Suprapubic skin (tissue), 4 donors: Measurements from ENCODE around the gene ACAT2. TPM values are rescaled to one million over a fixed set of nuclear protein-coding genes. Genes with fewer than 3 reads are reported as not detected.

Experiments
- DNase-seq, 2 donors: peaks; one replicate each; pipeline ENCODE4 v3.0.0-alpha.2; 2019; ENCODE audit warnings: low spot score in 2 of 2
- H3K27ac ChIP-seq: fragments of 200-600 bp; sonication (generic); one replicate; pipeline ENCODE4 v1.5.1; 2019
- H3K27me3 ChIP-seq: fragments of 200-600 bp; sonication (generic); one replicate; pipeline ENCODE4 v1.5.1; 2019
- H3K36me3 ChIP-seq: fragments of 200-600 bp; sonication (generic); one replicate; pipeline ENCODE4 v1.5.1; 2019
- H3K4me1 ChIP-seq: fragments of 200-600 bp; sonication (generic); one replicate; pipeline ENCODE4 v1.5.1; 2019
- H3K4me3 ChIP-seq: fragments of 200-600 bp; sonication (generic); one replicate; pipeline ENCODE4 v1.5.1; 2019; ENCODE audit warnings: mild to moderate bottlenecking
- H3K9me3 ChIP-seq: fragments of 200-600 bp; sonication (generic); one replicate; pipeline ENCODE4 v1.5.1; 2019
- CTCF ChIP-seq, 2 donors: fragments of 200-600 bp in 1 of 2; fragments of 450-650 bp in 1 of 2; sonication (generic) in 1 of 2; IDR thresholded peaks; one replicate each; pipeline ENCODE4 v1.5.1; 2016 to 2019; ENCODE audit warnings: antibody characterized with exemption in 2 of 2, mild to moderate bottlenecking in 1 of 2, moderate library complexity in 1 of 2
- EP300 ChIP-seq: sonication (generic); formaldehyde crosslinking; IDR thresholded peaks from one replicate; pipeline ENCODE4 v1.6.1; 2017; ENCODE audit warnings: antibody characterized with exemption
- POLR2A ChIP-seq, 2 donors: fragments of 450-650 bp; IDR thresholded peaks; one replicate each; pipeline ENCODE4 v1.6.1; 2017; ENCODE audit warnings: antibody characterized with exemption in 2 of 2, mild to moderate bottlenecking in 2 of 2, moderate library complexity in 2 of 2
- POLR2AphosphoS5 ChIP-seq, 3 donors: sonication (generic); formaldehyde crosslinking; IDR thresholded peaks; one replicate each; pipeline ENCODE4 v1.6.1; 2017; ENCODE audit warnings: antibody characterized with exemption in 3 of 3
- WGBS: methylation state at CpG from one replicate; pipeline ENCODE4 v1.1.5; 2018; 5-methylcytosine and 5-hydroxymethylcytosine counted together
- total RNA-seq, 4 donors: library from RNA; depleted of rRNA; stranded (reverse); fragments of >200 nt; gene quantifications; one replicate each; pipeline ENCODE4 v1.1.0, GENCODE V29; 2016

ACAT2 gene
- total RNA-seq, 4 donors from 2014 or later, result 7.2 to 23.1 (median 15.6) TPM

- Histone ChIP-seq H3K27me3 (no peaks in the 10 kb centered on the region), H3K4me3 (no peak overlapping the region), H3K36me3 (peaks cover 33% of the 10 kb centered on the region), H3K4me1 (no peaks in the 10 kb centered on the region), H3K27ac (no peak overlapping the region), H3K9me3 (no peaks in the 10 kb centered on the region)
- no peak for DNase-seq
- no peak for TF ChIP-seq EP300
- TF ChIP-seq CTCF (IDR thresholded peaks at IDR 0.05), result no peak
- 90% methylated on average over 8 of the region's 8 CpGs for WGBS
Measured at GRCh38 chr6:159801935-159802334, 40.1 kb downstream of the ACAT2 start.

DNA sequence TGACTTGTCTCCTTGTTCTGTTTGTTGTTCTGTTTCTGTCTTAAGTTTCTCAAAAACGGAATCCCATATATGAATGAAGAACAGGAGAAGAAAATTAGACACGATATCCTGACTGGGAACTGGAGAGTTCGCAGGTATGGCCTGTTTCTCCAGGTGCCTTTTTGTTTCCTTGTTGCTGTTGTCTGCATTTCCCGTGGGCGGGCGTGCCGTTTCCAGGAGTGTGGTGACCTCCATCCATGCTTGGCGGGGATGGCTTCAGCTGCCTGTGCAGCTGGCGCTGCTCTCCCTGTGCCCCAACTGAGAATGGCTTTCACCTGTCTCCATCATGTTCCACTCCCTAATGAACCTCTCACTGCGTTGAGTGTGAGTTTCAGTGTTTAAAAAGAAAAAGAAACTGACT, 42.7 kb downstream of the ACAT2 start:
- TF ChIP-seq CTCF (IDR thresholded peaks at IDR 0.05), result no peak

DNA sequence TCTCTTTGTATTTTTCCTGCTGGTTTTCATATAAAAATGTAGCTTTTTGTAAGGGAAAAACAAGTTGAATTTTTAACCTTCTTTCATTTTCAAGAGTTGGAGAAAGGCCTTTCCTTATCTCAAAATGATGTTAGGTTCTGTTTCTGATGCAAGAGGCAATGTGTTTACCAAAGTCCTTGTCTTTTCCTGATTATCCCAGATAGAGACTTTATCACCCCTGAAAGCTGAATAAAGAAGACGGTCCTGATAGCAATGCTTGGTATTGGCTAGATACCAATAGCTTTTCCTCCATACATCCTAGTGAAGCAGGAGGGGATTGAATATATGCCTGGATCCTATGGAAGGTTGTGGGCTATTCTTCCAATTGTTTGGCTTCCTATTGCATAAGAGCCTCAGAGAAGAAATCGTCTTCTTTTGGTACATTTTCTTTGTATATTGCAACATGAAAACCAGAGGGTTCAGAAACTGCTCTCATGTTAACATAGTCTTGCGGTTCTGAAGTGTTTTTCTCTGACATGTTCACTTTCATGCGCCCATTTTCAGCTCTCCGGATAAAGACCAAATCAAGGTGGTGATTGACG, 43.7 kb downstream of the ACAT2 start:
- H3K4me3 ChIP-seq, result no peak overlapping the region
- no peak overlapping the region for H3K27ac ChIP-seq
- WGBS, result 94% methylated on average over 6 of the region's 6 CpGs
- H3K9me3 ChIP-seq, result no peaks in the 10 kb centered on the region
- no peak for DNase-seq
- H3K27me3 ChIP-seq, result no peaks in the 10 kb centered on the region
- no peaks in the 10 kb centered on the region for H3K36me3 ChIP-seq
- H3K4me1 ChIP-seq, result peaks cover 3% of the 10 kb centered on the region
- no peak for TF ChIP-seq EP300
- no peak for TF ChIP-seq CTCF (IDR thresholded peaks at IDR 0.05)
- no peak for TF ChIP-seq POLR2A (IDR thresholded peaks at IDR 0.05)
- TF ChIP-seq POLR2AphosphoS5 (IDR thresholded peaks at IDR 0.05), result no peak

More for the DNA sequence above, 42.7 kb downstream of the ACAT2 start:
- 88% methylated on average over 10 of the region's 10 CpGs for WGBS
- Histone ChIP-seq H3K9me3 (no peaks in the 10 kb centered on the region), H3K4me3 (no peak overlapping the region), H3K27me3 (no peaks in the 10 kb centered on the region), H3K36me3 (peaks cover 8% of the 10 kb centered on the region), H3K27ac (no peak overlapping the region), H3K4me1 (peaks cover 3% of the 10 kb centered on the region)
- DNase-seq, result no peak

GRCh38 chr6:159806021-159806458, 44.2 kb downstream of the ACAT2 start:
- no peaks in the 10 kb centered on the region for H3K36me3 ChIP-seq
- no peak overlapping the region for H3K4me3 ChIP-seq
- peaks cover 3% of the 10 kb centered on the region for H3K4me1 ChIP-seq
- TF ChIP-seq POLR2A (IDR thresholded peaks at IDR 0.05) (no peak), POLR2AphosphoS5 (IDR thresholded peaks at IDR 0.05) (no peak), EP300 (no peak), CTCF (IDR thresholded peaks at IDR 0.05) (no peak)
- no peaks in the 10 kb centered on the region for H3K9me3 ChIP-seq
- 89% methylated on average over 9 of the region's 9 CpGs for WGBS
- H3K27ac ChIP-seq, result no peak overlapping the region
- no peak for DNase-seq
- no peaks in the 10 kb centered on the region for H3K27me3 ChIP-seq

- Histone ChIP-seq H3K27me3 (no peaks in the 10 kb centered on the region), H3K36me3 (no peaks in the 10 kb centered on the region), H3K27ac (no peak overlapping the region), H3K9me3 (no peaks in the 10 kb centered on the region), H3K4me1 (peaks cover 3% of the 10 kb centered on the region), H3K4me3 (no peak overlapping the region)
- DNase-seq, result no peak
- 79% methylated on average over 5 of the region's 5 CpGs for WGBS
- TF ChIP-seq EP300 (no peak), POLR2AphosphoS5 (IDR thresholded peaks at IDR 0.05) (no peak), CTCF (IDR thresholded peaks at IDR 0.05) (no peak), POLR2A (IDR thresholded peaks at IDR 0.05) (no peak)
Measured at GRCh38 chr6:159807150-159807858, 45.5 kb downstream of the ACAT2 start.
